ENCODE data around the gene AGFG1.

DNA sequence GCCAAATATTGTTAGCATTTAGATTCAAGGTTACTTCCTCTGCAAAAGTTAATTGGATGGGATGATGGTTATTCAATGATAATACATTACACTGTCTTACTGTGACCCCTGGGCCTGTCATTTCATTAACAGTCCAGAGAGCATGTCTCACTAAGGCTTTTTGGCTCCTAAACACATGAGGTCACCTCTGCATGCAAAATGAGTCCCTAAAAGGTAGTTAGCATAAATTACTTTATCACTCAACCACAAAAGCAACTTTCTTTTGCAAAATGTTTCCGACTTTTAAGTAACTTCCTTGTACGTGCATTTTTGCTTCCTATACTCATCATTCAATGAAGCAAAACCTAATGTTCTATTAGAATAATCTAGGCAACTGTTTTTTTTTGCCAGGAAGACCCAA, 16.8 kb upstream of the AGFG1 start:
- TF ChIP-seq, protein P1, sequence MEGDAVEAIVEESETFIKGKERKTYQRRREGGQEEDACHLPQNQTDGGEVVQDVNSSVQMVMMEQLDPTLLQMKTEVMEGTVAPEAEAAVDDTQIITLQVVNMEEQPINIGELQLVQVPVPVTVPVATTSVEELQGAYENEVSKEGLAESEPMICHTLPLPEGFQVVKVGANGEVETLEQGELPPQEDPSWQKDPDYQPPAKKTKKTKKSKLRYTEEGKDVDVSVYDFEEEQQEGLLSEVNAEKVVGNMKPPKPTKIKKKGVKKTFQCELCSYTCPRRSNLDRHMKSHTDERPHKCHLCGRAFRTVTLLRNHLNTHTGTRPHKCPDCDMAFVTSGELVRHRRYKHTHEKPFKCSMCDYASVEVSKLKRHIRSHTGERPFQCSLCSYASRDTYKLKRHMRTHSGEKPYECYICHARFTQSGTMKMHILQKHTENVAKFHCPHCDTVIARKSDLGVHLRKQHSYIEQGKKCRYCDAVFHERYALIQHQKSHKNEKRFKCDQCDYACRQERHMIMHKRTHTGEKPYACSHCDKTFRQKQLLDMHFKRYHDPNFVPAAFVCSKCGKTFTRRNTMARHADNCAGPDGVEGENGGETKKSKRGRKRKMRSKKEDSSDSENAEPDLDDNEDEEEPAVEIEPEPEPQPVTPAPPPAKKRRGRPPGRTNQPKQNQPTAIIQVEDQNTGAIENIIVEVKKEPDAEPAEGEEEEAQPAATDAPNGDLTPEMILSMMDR (conservative IDR thresholded peaks at IDR 0.05 in 1 of 2, IDR thresholded peaks at IDR 0.05 in 1 of 2; ENCODE audit: low read depth in 1 of 2, low read length in 2 of 2), result no peak
- TF ChIP-seq EZH2 (IDR thresholded peaks at IDR 0.05; ENCODE audit: low read length, missing control alignments), result no peak

Data from fibroblast of lung (primary cell).